Fibroblast of skin of left biceps (primary cell): ENCODE measurements around the gene LOC128125822.
"Not testable (repeated sequence)": the region's sequence is repeated elsewhere in the genome, so short reads cannot be mapped to it uniquely, and the experiment has no call there.

Source experiments
- DNase-seq, 2 experiments: peaks; one replicate each; pipeline ENCODE4 v3.0.0-alpha.2; 2013; ENCODE audit warnings: low read depth in 2 of 2

LOC128125822 gene

GRCh38 chr6:63572044-63572746 is at the start of gene LOC128125822, which contains the start of gene PTP4A1:
TSS of gene LOC128125822 (plus strand) at chr6:63572480.
TSS of gene PTP4A1 (plus strand) at chr6:63572480. CDS start at chr6:63576881, 4,401 bp downstream.
- DNase-seq, result peak; percentile 94 to 95

GRCh38 chr6:63522911-63523287 is 49.4 kb upstream of the LOC128125822 start:
- DNase-seq, result not testable (repeated sequence)

- DNase-seq, result no peak
Measured at GRCh38 chr6:63523630-63524029, 48.6 kb upstream of the LOC128125822 start.

- no peak for DNase-seq
Measured at GRCh38 chr6:63525186-63525878, 46.9 kb upstream of the LOC128125822 start.

- no peak for DNase-seq
Measured at GRCh38 chr6:63526931-63527330, 45.3 kb upstream of the LOC128125822 start.

- DNase-seq, result peak; percentile 98 to 99
Measured at GRCh38 chr6:63527658-63528514, 44.4 kb upstream of the LOC128125822 start.

- no peak for DNase-seq
Measured at GRCh38 chr6:63529498-63529897, 42.8 kb upstream of the LOC128125822 start.

GRCh38 chr6:63530182-63530581 is 42.1 kb upstream of the LOC128125822 start:
- DNase-seq, result no peak

GRCh38 chr6:63530991-63531390 is 41.3 kb upstream of the LOC128125822 start:
- DNase-seq, result no peak

GRCh38 chr6:63533026-63533425 is 39.3 kb upstream of the LOC128125822 start:
- DNase-seq, result no peak

GRCh38 chr6:63533952-63534351 is 38.3 kb upstream of the LOC128125822 start:
- no peak for DNase-seq

- DNase-seq, result no peak
Measured at GRCh38 chr6:63537201-63537958, 34.9 kb upstream of the LOC128125822 start.

GRCh38 chr6:63537959-63538300 is 34.4 kb upstream of the LOC128125822 start:
- no peak for DNase-seq

GRCh38 chr6:63538550-63538949 is 33.7 kb upstream of the LOC128125822 start:
- DNase-seq, result no peak

- no peak for DNase-seq
Measured at GRCh38 chr6:63543001-63543400, 29.3 kb upstream of the LOC128125822 start.

GRCh38 chr6:63543982-63544381 is 28.3 kb upstream of the LOC128125822 start:
- DNase-seq, result no peak

- no peak for DNase-seq
Measured at GRCh38 chr6:63546236-63546635, 26.0 kb upstream of the LOC128125822 start.

- DNase-seq, result no peak
Measured at GRCh38 chr6:63546697-63547096, 25.6 kb upstream of the LOC128125822 start.

- no peak for DNase-seq
Measured at GRCh38 chr6:63549076-63549475, 23.2 kb upstream of the LOC128125822 start.

GRCh38 chr6:63553208-63553607 is 19.1 kb upstream of the LOC128125822 start:
- no peak for DNase-seq

- DNase-seq, result no peak
Measured at GRCh38 chr6:63553900-63554299, 18.4 kb upstream of the LOC128125822 start.

GRCh38 chr6:63554782-63555181 is 17.5 kb upstream of the LOC128125822 start:
- DNase-seq, result no peak
